Measurements from ENCODE around the gene GFRA1. TPM values are rescaled to one million over a fixed set of nuclear protein-coding genes. Genes with fewer than 3 reads are reported as not detected.

Gene GFRA1
- total RNA-seq, 2 experiments from 2014 or later, result not detected

GRCh38 chr10:116029826-116030225 is 243.2 kb downstream of the GFRA1 start:
- H3K36me3 Mint-ChIP-seq (ENCODE audit: low read depth), result no peaks in the 10 kb centered on the region
- no peaks in the 10 kb centered on the region for H3K27me3 Mint-ChIP-seq
- CTCF ChIA-PET, result no interaction called here
- POLR2A ChIA-PET, result no interaction called here
- H3K4me3 Mint-ChIP-seq, result no peak overlapping the region
- DNase-seq, result no peak
- no peak overlapping the region for H3K27ac Mint-ChIP-seq
- no peaks in the 10 kb centered on the region for H3K4me1 Mint-ChIP-seq
- H3K9me3 Mint-ChIP-seq, result peaks cover 9% of the 10 kb centered on the region

- Mint-ChIP-seq H3K27me3 (no peaks in the 10 kb centered on the region), H3K4me1 (no peaks in the 10 kb centered on the region), H3K4me3 (no peak overlapping the region), H3K36me3 (ENCODE audit: low read depth) (no peaks in the 10 kb centered on the region), H3K9me3 (peaks cover 5% of the 10 kb centered on the region), H3K27ac (no peak overlapping the region)
- DNase-seq, result no peak
- POLR2A ChIA-PET, result no interaction called here
- CTCF ChIA-PET, result no interaction called here
These were observed 245.7 kb downstream of the GFRA1 start for GRCh38 chr10:116027355-116027754.

GRCh38 chr10:116026725-116027124 is 246.3 kb downstream of the GFRA1 start:
- Mint-ChIP-seq H3K4me3 (no peak overlapping the region), H3K9me3 (peaks cover 3% of the 10 kb centered on the region), H3K27ac (no peak overlapping the region), H3K4me1 (no peaks in the 10 kb centered on the region), H3K27me3 (no peaks in the 10 kb centered on the region), H3K36me3 (ENCODE audit: low read depth) (no peaks in the 10 kb centered on the region)
- ChIA-PET POLR2A (no interaction called here), CTCF (no interaction called here)
- no peak for DNase-seq

- H3K36me3 Mint-ChIP-seq (ENCODE audit: low read depth), result no peaks in the 10 kb centered on the region
- H3K9me3 Mint-ChIP-seq, result peaks cover 3% of the 10 kb centered on the region
- CTCF ChIA-PET, result no interaction called here
- H3K27ac Mint-ChIP-seq, result no peak overlapping the region
- H3K27me3 Mint-ChIP-seq, result no peaks in the 10 kb centered on the region
- no peaks in the 10 kb centered on the region for H3K4me1 Mint-ChIP-seq
- H3K4me3 Mint-ChIP-seq, result no peak overlapping the region
- POLR2A ChIA-PET, result no interaction called here
- DNase-seq, result no peak
These were observed 246.7 kb downstream of the GFRA1 start for GRCh38 chr10:116026315-116026714.

GRCh38 chr10:116024271-116024878 is 248.6 kb downstream of the GFRA1 start:
- ChIA-PET CTCF (no interaction called here), POLR2A (no interaction called here)

GRCh38 chr10:116017405-116017804 is 255.6 kb downstream of the GFRA1 start:
- no peak overlapping the region for H3K27ac Mint-ChIP-seq
- H3K36me3 Mint-ChIP-seq (ENCODE audit: low read depth), result no peaks in the 10 kb centered on the region
- H3K4me3 Mint-ChIP-seq, result no peak overlapping the region
- H3K9me3 Mint-ChIP-seq, result no peaks in the 10 kb centered on the region
- ChIA-PET CTCF (no interaction called here), POLR2A (no interaction called here)
- H3K27me3 Mint-ChIP-seq, result no peaks in the 10 kb centered on the region
- no peak for DNase-seq
- H3K4me1 Mint-ChIP-seq, result no peaks in the 10 kb centered on the region

More at GRCh38 chr10:116024271-116024878, 248.6 kb downstream of the GFRA1 start:
- DNase-seq, result no peak
- Mint-ChIP-seq H3K9me3 (peaks cover 3% of the 10 kb centered on the region), H3K4me1 (no peaks in the 10 kb centered on the region), H3K27me3 (no peaks in the 10 kb centered on the region), H3K36me3 (ENCODE audit: low read depth) (no peaks in the 10 kb centered on the region), H3K27ac (no peak overlapping the region), H3K4me3 (no peak overlapping the region)

- no peaks in the 10 kb centered on the region for H3K9me3 Mint-ChIP-seq
- H3K36me3 Mint-ChIP-seq (ENCODE audit: low read depth), result no peaks in the 10 kb centered on the region
- no peak for DNase-seq
- no peak overlapping the region for H3K27ac Mint-ChIP-seq
- H3K27me3 Mint-ChIP-seq, result no peaks in the 10 kb centered on the region
- CTCF ChIA-PET, result no interaction called here
- no peak overlapping the region for H3K4me3 Mint-ChIP-seq
- no peaks in the 10 kb centered on the region for H3K4me1 Mint-ChIP-seq
- POLR2A ChIA-PET, result no interaction called here
These were observed 257.2 kb downstream of the GFRA1 start for GRCh38 chr10:116015583-116016333.

GRCh38 chr10:116014871-116015582 is 258.0 kb downstream of the GFRA1 start:
- DNase-seq, result no peak
- Mint-ChIP-seq H3K4me1 (no peaks in the 10 kb centered on the region), H3K4me3 (no peak overlapping the region), H3K27ac (no peak overlapping the region), H3K9me3 (no peaks in the 10 kb centered on the region), H3K27me3 (no peaks in the 10 kb centered on the region), H3K36me3 (ENCODE audit: low read depth) (no peaks in the 10 kb centered on the region)
- CTCF ChIA-PET, result no interaction called here
- POLR2A ChIA-PET, result no interaction called here

GRCh38 chr10:116014326-116014725 is 258.7 kb downstream of the GFRA1 start:
- H3K9me3 Mint-ChIP-seq, result no peaks in the 10 kb centered on the region
- H3K27me3 Mint-ChIP-seq, result no peaks in the 10 kb centered on the region
- POLR2A ChIA-PET, result no interaction called here
- no peak for DNase-seq
- no peak overlapping the region for H3K4me3 Mint-ChIP-seq
- CTCF ChIA-PET, result interaction anchor here (0.7 kb wide), 1 partner anchor 934 kb away, joined by 3 read pairs; no protein-coding TSS in a partner anchor
- H3K36me3 Mint-ChIP-seq (ENCODE audit: low read depth), result no peaks in the 10 kb centered on the region
- no peak overlapping the region for H3K27ac Mint-ChIP-seq
- H3K4me1 Mint-ChIP-seq, result no peaks in the 10 kb centered on the region

GRCh38 chr10:116011929-116012328 is 261.1 kb downstream of the GFRA1 start:
- H3K27ac Mint-ChIP-seq, result no peak overlapping the region
- no peaks in the 10 kb centered on the region for H3K4me1 Mint-ChIP-seq
- DNase-seq, result no peak
- H3K36me3 Mint-ChIP-seq (ENCODE audit: low read depth), result no peaks in the 10 kb centered on the region
- CTCF ChIA-PET, result no interaction called here
- no peaks in the 10 kb centered on the region for H3K27me3 Mint-ChIP-seq
- no peaks in the 10 kb centered on the region for H3K9me3 Mint-ChIP-seq
- POLR2A ChIA-PET, result no interaction called here
- no peak overlapping the region for H3K4me3 Mint-ChIP-seq

- no peaks in the 10 kb centered on the region for H3K36me3 Mint-ChIP-seq (ENCODE audit: low read depth)
- no peak overlapping the region for H3K4me3 Mint-ChIP-seq
- H3K27me3 Mint-ChIP-seq, result no peaks in the 10 kb centered on the region
- ChIA-PET POLR2A (no interaction called here), CTCF (no interaction called here)
- H3K4me1 Mint-ChIP-seq, result no peaks in the 10 kb centered on the region
- DNase-seq, result no peak
- H3K9me3 Mint-ChIP-seq, result no peaks in the 10 kb centered on the region
- H3K27ac Mint-ChIP-seq, result no peak overlapping the region
These were observed 265.6 kb downstream of the GFRA1 start for GRCh38 chr10:116007256-116007891.
